HG03342 (cell line): ENCODE measurements around the gene ZFP36L1.

Experiments
- ATAC-seq: cut with Tn5 transposase; IDR thresholded peaks from one replicate; pipeline ENCODE4 v1.9.1; 2021; ENCODE audit warnings: mild to moderate bottlenecking, moderate library complexity; ENCODE audit not compliant: unreplicated experiment

Gene ZFP36L1

GRCh38 chr14:68792979-68793733 is at the start of gene ZFP36L1:
Gene ZFP36L1, minus strand, starts transcription at chr14:68793067. Its CDS starts 129 bp downstream, at chr14:68792938.
- ATAC-seq: peak; percentile 31

GRCh38 chr14:68842298-68842697 is 49.4 kb upstream of the ZFP36L1 start:
- no peak for ATAC-seq

- ATAC-seq: no peak
These were observed 48.3 kb upstream of the ZFP36L1 start for GRCh38 chr14:68841016-68841809.

GRCh38 chr14:68840454-68840853 is 47.6 kb upstream of the ZFP36L1 start:
- no peak for ATAC-seq

- ATAC-seq: no peak
These were observed 43.2 kb upstream of the ZFP36L1 start for GRCh38 chr14:68836082-68836481.

GRCh38 chr14:68834816-68835215 is 41.9 kb upstream of the ZFP36L1 start:
- ATAC-seq: no peak

GRCh38 chr14:68828698-68829097 is 35.8 kb upstream of the ZFP36L1 start:
- ATAC-seq: no peak

- ATAC-seq: no peak
These were observed 32.9 kb upstream of the ZFP36L1 start for GRCh38 chr14:68825729-68826128.

GRCh38 chr14:68824517-68825347 is 31.9 kb upstream of the ZFP36L1 start:
- no peak for ATAC-seq

- ATAC-seq: no peak
These were observed 31.3 kb upstream of the ZFP36L1 start for GRCh38 chr14:68824207-68824516.

GRCh38 chr14:68823434-68824206 is 30.8 kb upstream of the ZFP36L1 start:
- ATAC-seq: no peak

GRCh38 chr14:68822926-68823325 is 30.1 kb upstream of the ZFP36L1 start:
- ATAC-seq: no peak

GRCh38 chr14:68822132-68822651 is 29.3 kb upstream of the ZFP36L1 start:
- peak; percentile 73 for ATAC-seq

- ATAC-seq: no peak
These were observed 28.3 kb upstream of the ZFP36L1 start for GRCh38 chr14:68820999-68821683.

- no peak for ATAC-seq
These were observed 27.7 kb upstream of the ZFP36L1 start for GRCh38 chr14:68820536-68820935.

GRCh38 chr14:68820119-68820518 is 27.3 kb upstream of the ZFP36L1 start:
- no peak for ATAC-seq

- ATAC-seq: no peak
These were observed 26.4 kb upstream of the ZFP36L1 start for GRCh38 chr14:68819260-68819691.

GRCh38 chr14:68817506-68818212 is 24.8 kb upstream of the ZFP36L1 start:
- ATAC-seq: no peak

- no peak for ATAC-seq
These were observed 24.1 kb upstream of the ZFP36L1 start for GRCh38 chr14:68816943-68817430.
